Activated naive CD4-positive, alpha-beta T cell treated with anti-CD3 and anti-CD28 coated beads, Interleukin-2, amount 50 U/mL, for 16 hours (primary cell): ENCODE results near the gene CD37.
"Not testable (repeated sequence)": the region's sequence is repeated elsewhere in the genome, so short reads cannot be mapped to it uniquely, and the experiment has no call there.

Experiments used
- DNase-seq: peaks from one replicate; pipeline ENCODE4 v3.0.0-alpha.2; 2020

Gene CD37

DNA sequence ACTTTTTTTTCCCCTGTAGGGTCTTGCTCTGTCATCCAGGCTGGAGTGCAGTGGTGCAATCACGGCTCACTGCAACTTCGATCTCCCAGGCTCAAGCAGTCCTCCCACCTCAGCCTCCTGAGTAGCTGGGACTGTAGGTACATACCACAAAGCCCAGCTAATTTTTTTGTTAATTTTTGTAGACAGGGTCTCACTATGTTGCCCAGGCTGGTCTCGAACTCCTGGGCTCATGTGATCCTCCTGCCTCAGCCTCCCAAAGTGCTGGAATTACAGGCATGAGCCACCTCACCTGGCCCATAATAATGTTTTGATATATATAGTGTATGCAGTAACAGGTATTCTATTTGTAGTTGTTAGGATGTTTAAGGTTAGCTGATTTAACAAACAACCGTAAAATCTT lies 4.0 kb upstream of the CD37 start:
- DNase-seq = not testable (repeated sequence)

- DNase-seq = peak; percentile 63
Measured at GRCh38 chr19:49331616-49332055, 3.6 kb upstream of the CD37 start.

DNA sequence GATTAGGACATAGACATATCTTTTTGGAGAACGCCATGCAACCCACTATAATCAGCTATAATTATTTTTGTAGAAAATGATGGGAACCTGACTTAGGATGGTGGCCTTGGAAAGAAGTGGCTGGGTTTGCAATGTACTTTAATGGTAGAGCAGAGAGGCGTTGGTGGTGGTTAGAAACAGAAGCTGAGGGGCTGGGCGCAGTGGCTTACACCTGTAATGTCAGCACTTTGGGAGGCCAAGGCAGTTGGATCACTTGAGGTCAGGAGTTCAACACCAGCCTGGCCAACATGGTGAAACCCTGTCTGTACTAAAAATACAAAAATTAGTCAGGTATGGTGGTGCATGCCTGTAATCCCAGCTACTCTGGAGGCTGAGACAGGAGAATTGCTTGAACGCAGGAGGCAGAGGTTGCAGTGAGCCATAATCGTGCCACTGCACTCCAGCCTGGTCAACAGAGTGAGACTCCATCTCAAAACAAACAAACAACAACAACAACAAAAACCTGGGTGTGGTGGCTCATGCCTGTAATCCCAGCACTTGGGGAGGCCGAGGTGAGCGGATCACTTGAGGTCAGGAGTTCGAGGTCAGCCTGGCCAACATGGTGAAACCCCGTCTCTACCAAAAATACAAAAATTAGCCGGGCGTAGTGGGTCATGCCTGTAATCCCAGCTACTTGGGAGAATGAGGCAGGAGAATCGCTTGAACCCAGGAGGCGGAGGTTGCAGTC lies 2.4 kb upstream of the CD37 start:
- DNase-seq = not testable (repeated sequence)

GRCh38 chr19:49333418-49333805 lies 1.8 kb upstream of the CD37 start:
- no peak for DNase-seq

DNA sequence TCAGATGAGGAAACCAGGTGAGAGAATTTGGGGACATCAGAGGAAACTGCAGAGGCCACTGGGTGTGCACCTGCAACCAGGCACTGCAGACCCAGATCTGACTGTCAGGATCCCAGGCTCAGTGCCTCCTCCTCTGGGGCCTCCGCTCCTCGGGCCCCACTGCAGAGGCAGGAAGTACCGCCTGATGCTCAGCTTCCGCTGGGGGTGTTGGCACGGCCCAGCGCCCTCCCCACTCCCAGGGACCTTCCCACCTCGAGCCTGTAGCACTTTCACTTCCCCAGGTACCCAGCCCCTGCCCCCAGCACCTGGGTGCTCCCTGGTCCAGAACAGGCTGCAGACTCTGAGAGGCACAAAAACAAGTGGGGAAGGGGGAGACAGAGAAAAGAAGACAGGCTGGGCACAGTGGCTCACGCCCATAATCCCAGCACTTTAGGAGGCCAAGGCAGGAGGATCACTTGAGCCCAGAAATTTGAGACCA lies 1.4 kb upstream of the CD37 start:
- DNase-seq = peak; percentile 56

- DNase-seq = no peak
Measured at GRCh38 chr19:49335784-49336481, 727 bp downstream of the CD37 start.

DNA sequence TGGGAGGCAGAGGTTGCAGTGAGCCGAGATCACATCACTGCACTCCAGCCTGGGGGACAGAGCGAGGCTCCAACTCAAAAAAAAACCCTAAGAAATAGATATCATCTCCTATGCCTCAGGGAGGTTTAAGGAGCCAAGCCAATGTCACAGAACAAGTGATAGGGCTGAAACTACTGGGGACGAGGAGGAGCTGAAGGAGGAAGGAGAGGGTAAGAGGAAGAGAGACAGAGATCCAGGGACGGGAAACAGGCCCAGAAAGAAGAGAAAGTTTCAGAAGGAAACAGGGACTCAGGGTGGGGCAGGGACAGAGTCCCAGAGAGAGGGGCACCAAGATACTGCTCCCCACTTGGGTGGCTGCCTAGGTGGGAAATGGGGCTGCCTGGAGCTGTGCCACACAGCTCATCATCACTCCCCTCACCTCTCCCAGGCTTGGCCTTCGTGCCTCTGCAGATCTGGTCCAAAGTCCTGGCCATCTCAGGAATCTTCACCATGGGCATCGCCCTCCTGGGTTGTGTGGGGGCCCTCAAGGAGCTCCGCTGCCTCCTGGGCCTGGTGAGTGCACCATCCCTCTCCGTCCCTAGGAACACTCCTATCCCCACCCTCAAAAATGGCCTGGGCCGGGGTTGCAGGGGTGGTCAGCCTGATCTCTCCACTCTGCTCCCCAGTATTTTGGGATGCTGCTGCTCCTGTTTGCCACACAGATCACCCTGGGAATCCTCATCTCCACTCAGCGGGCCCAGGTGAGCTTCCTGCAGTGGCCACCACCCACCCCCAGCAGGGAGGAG lies 1.5 kb downstream of the CD37 start:
- no peak for DNase-seq

GRCh38 chr19:49337267-49338022 lies 2.2 kb downstream of the CD37 start:
- DNase-seq = no peak

- no peak for DNase-seq
Measured at GRCh38 chr19:49338023-49338677, 2.9 kb downstream of the CD37 start.

GRCh38 chr19:49338691-49339300 lies 3.6 kb downstream of the CD37 start:
- no peak for DNase-seq

DNA sequence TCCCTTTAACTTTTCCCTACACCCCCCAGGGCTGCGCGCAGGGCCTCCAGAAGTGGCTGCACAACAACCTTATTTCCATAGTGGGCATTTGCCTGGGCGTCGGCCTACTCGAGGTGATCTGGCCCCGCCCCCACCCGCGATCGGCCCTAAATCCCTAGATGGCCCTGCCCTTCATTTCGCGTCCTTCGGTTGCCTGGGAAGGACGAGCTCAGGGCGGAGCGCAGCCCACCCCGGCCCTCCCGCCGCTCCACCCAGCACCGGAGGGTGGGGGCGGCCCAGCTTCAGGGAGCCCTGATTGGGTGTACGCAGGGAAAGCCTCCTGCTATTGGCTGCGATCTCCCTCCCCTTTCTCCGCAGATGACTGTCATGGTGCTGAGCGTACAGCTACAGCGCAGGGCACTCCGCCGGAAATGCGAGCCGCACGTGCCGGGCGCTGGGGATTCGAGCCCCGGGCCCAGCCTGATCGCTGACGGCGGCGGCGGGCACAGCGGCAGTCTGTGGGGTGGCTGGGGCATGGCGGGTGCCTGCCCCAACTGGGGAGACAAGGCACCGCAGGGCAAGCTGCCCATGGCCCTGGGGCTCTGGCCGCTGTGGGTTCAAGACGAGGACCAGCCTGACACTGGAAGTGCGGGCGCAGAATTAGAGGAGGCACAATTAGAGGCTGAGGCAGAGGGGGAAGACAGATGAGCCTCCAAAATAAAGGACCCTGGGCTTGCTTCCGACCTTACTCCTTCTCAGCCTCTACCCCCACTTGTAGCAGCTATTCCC lies 4.3 kb downstream of the CD37 start:
- DNase-seq = no peak

DNA sequence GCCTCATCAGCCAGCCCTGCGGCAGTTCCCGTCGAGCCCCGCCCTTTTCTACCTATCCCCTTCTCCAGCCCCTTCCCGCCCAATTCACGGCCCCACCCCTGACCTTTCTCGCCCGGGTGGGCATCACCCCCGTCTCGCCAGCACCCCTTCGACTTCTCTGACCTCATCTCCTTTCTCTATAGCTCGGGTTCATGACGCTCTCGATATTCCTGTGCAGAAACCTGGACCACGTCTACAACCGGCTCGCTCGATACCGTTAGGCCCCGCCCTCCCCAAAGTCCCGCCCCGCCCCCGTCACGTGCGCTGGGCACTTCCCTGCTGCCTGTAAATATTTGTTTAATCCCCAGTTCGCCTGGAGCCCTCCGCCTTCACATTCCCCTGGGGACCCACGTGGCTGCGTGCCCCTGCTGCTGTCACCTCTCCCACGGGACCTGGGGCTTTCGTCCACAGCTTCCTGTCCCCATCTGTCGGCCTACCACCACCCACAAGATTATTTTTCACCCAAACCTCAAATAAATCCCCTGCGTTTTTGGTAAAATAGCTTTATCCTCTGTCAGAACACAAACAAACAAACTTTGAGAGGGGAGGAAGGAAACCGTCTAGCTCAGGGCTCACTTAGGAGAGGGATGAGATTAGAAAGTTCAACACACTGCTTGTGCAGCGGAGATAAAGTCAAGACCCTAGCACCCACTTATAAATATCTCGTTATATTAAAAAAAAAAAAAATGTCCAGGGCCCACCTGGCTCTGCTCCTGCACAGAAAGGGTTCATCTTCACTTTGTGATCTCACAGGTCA lies 5.1 kb downstream of the CD37 start:
- DNase-seq = no peak

GRCh38 chr19:49340865-49341718 lies 5.9 kb downstream of the CD37 start:
- no peak for DNase-seq

- DNase-seq = no peak
Measured at GRCh38 chr19:49342291-49342721, 7.1 kb downstream of the CD37 start.

DNA sequence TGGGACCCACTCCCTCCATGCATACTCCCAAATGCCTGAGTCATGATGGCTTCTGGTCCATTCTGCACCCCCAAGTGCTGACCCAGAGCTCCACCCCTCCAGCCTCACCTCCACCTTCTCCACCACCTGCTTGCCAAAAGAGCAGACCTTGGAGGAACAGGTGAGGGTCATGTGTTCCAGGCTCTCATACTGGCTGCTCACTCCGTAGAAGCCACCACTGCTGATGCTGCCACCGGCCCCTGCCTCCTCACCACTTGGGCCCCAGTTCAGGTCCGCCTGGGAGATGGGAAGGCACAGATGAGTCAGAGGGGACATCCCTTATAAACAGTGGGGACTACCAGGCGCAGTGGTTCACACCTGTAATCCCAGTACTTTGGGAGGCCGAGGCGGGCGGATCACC lies 7.9 kb downstream of the CD37 start:
- DNase-seq = no peak

DNA sequence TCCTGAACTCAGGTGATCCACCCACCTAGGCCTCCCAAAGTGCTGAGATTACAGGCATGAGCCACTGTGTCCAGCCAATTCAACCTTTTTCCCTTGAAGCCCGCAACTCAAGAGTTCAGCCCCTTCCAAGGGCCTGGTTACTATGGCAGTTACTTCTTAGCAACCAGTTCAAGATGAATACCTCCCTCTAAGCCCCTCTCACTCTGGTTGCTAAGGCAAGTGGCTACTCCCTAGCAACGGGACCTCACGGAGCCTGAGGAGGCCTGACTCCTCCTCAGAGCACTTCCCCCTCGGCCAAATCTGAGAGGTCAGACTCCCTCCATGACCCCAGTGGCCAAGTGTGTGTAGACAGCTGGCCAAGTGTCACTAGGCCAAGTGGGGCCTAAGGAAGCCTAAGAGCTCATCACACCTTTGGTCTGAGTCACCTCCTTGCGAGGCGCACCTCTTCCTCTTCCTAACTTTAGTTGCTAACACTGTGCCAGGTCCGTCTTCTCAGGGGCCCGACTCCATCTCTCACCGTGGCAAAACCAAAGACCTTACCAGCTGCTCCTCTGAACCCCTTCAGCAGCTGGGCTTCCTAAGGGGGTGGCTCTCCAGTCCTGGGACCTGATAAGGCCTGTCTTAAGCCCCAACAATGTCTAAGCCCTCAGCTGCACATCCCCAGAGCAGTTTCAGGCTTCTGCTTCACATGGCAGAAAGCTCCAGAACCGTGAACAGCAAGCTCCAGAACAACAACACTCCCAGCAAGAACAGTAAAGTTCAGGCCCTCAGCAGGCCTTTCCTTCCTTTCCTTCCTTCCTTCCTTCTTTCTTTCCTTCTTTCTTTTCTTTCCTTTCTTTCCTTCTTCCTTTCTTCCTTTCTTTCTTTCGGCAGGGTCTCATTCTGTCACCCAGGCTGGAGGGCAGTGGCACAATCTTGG lies 9.6 kb downstream of the CD37 start:
- no peak for DNase-seq

DNA sequence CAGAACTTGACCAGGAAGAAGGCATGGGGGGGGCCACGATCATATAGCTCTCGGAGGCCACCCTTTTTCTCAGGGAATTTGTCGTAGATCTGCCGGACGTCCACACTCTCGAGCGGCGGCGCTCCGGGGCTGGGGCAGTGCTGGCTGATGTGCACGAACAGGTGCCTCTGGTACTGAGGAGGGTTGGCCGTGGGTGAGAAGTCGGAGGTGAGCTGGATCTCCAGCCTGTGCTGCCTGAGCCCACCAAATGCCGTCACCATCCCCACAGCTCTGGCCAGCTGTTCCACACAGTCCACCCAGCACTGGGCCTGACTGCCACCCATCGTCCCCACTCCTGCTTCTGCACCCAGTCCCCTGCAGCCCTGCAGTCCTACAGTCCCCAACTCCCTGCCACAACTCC lies 12.0 kb downstream of the CD37 start:
- no peak for DNase-seq

GRCh38 chr19:49347835-49348234 lies 12.6 kb downstream of the CD37 start:
- DNase-seq = no peak
